HFFc6 (cell line): ENCODE measurements around the gene PPP1R7. TPM values are rescaled to one million over a fixed set of nuclear protein-coding genes. Genes with fewer than 3 reads are reported as not detected.
A peak's percentile ranks its signal among the peaks of the same experiment; 100 is the strongest.

Experiments
- DNase-seq: peaks from one replicate; pipeline ENCODE4 v3.0.0-alpha.2; 2018
- H3K27ac Mint-ChIP-seq: 2 replicates; pipeline ENCODE4 v1.8.0; 2020; ENCODE audit warnings: mild to moderate bottlenecking, mixed read lengths
- H3K27me3 Mint-ChIP-seq: 2 replicates; pipeline ENCODE4 v1.8.0; 2021; ENCODE audit warnings: mild to moderate bottlenecking, moderate library complexity, mixed read lengths; ENCODE audit not compliant: insufficient read depth
- H3K36me3 Mint-ChIP-seq: 2 replicates; pipeline ENCODE4 v1.8.0; 2021; ENCODE audit warnings: low read depth, mixed read lengths
- H3K4me1 Mint-ChIP-seq: 2 replicates; pipeline ENCODE4 v1.8.0; 2020; ENCODE audit warnings: low read depth, mixed read lengths
- H3K4me3 Mint-ChIP-seq: 2 replicates; pipeline ENCODE4 v1.8.0; 2020; ENCODE audit warnings: mild to moderate bottlenecking, moderate library complexity, mixed read lengths
- H3K9me3 Mint-ChIP-seq: 2 replicates; pipeline ENCODE4 v1.8.0; 2020; ENCODE audit warnings: mild to moderate bottlenecking, mixed read lengths
- total RNA-seq, 6 experiments: library from RNA; stranded (reverse); fragmentation: NEBNext Ultra II Directional; extraction: Animal tissue kit (Norgen Biotek cat#: 25700); gene quantifications; 2 replicates in 1 of 6; 3 replicates in 5 of 6; pipeline ENCODE4 v1.2.3, GENCODE V29; 2021
- TF ChIP-seq, protein P1 (sequence below): fragments of 200-600 bp; sonication (generic); IDR thresholded peaks from 2 replicates; pipeline ENCODE4 v1.5.0; 2021; ENCODE audit warnings: antibody characterized with exemption, mild to moderate bottlenecking

Gene PPP1R7
- total RNA-seq, 6 experiments from 2014 or later: 90.6 to 117 (median 103) TPM

DNA sequence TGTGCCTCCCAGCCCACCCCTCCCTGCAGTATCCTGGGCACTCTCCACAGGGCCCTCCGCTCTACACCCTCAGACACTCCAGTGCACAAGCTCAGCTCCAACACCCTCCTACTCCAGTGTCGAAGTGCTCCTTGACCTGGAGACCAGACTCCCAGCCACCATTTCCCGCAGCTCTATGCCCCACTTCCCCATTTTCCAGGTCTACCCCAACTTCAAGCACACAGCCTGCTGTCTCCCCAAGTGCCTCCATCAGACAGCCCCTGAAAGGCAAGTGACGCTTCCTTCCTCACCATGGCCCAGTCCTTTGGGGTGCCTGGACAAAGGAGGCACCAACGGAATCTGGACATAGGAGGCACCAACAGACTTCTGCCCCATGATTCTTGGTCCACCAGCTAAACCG, 8.2 kb upstream of the PPP1R7 start:
- Mint-ChIP-seq H3K4me3 (no peak overlapping the region), H3K36me3 (no peaks in the 10 kb centered on the region), H3K27ac (no peak overlapping the region), H3K9me3 (no peaks in the 10 kb centered on the region), H3K4me1 (no peaks in the 10 kb centered on the region; the same call in 1 of the 2 replicates), H3K27me3 (peaks cover 2% of the 10 kb centered on the region)
- DNase-seq: no peak
- TF ChIP-seq, protein P1, sequence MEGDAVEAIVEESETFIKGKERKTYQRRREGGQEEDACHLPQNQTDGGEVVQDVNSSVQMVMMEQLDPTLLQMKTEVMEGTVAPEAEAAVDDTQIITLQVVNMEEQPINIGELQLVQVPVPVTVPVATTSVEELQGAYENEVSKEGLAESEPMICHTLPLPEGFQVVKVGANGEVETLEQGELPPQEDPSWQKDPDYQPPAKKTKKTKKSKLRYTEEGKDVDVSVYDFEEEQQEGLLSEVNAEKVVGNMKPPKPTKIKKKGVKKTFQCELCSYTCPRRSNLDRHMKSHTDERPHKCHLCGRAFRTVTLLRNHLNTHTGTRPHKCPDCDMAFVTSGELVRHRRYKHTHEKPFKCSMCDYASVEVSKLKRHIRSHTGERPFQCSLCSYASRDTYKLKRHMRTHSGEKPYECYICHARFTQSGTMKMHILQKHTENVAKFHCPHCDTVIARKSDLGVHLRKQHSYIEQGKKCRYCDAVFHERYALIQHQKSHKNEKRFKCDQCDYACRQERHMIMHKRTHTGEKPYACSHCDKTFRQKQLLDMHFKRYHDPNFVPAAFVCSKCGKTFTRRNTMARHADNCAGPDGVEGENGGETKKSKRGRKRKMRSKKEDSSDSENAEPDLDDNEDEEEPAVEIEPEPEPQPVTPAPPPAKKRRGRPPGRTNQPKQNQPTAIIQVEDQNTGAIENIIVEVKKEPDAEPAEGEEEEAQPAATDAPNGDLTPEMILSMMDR: no peak

DNA sequence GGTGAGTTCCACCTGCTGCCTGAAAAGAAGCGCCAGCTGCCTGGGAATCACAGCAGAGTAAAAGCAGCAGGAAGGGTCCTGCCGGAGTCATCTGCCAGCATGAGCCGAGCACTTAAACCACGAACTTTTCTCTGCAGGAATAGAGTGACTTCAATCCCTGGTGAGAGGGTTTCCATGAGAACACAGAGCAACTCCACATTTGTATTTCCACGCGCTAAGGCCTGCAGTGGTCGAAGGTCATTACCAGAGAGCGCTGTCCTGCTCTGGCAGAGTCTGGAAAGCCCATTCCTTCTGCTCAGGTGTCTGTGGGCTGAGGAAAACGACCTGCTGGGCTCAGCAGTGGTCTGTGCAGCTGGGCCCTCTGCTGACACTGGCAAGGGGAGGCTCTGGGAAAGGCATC, 7.7 kb upstream of the PPP1R7 start:
- TF ChIP-seq, protein P1: no peak
- H3K4me1 Mint-ChIP-seq: no peaks in the 10 kb centered on the region; the same call in 1 of the 2 replicates
- H3K36me3 Mint-ChIP-seq: no peaks in the 10 kb centered on the region
- H3K27me3 Mint-ChIP-seq: peaks cover 2% of the 10 kb centered on the region
- H3K4me3 Mint-ChIP-seq: no peak overlapping the region
- H3K9me3 Mint-ChIP-seq: no peaks in the 10 kb centered on the region
- no peak for DNase-seq
- H3K27ac Mint-ChIP-seq: no peak overlapping the region

GRCh38 chr2:241146286-241146685, 4.0 kb upstream of the PPP1R7 start:
- H3K27ac Mint-ChIP-seq: no peak overlapping the region
- no peak overlapping the region for H3K4me3 Mint-ChIP-seq
- no peaks in the 10 kb centered on the region for H3K36me3 Mint-ChIP-seq
- peaks cover 1% of the 10 kb centered on the region for H3K27me3 Mint-ChIP-seq
- no peaks in the 10 kb centered on the region for H3K9me3 Mint-ChIP-seq
- DNase-seq: no peak
- peaks cover 21% of the 10 kb centered on the region for H3K4me1 Mint-ChIP-seq
- TF ChIP-seq, protein P1: no peak

DNA sequence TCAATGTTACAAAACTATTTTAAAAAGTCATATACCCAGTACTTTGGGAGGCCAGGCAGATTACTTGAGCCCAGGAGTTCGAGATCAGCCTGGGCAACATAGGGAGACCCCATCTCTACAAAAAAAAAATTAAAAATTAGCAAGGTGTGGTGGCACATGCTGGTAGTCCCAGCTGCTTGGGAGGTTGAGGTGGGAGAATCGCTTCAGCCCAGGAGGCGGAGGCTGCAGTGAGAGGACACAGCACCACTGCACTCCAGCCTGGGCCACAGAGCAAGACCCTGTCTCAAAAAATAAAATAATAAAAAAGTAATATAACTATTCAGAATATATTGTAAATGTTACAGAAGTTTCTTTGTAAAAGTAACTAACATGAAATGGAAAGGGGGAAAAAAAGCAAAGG, 2.9 kb upstream of the PPP1R7 start:
- no peaks in the 10 kb centered on the region for H3K9me3 Mint-ChIP-seq
- H3K36me3 Mint-ChIP-seq: no peaks in the 10 kb centered on the region
- TF ChIP-seq, protein P1: no peak
- no peak for DNase-seq
- H3K4me3 Mint-ChIP-seq: no peak overlapping the region
- peaks cover 32% of the 10 kb centered on the region for H3K4me1 Mint-ChIP-seq
- peaks cover 2% of the 10 kb centered on the region for H3K27me3 Mint-ChIP-seq
- no peak overlapping the region for H3K27ac Mint-ChIP-seq

- peak overlapping the region; percentile 46; the same call in 1 of the 2 replicates for H3K27ac Mint-ChIP-seq
- no peak for DNase-seq
- H3K27me3 Mint-ChIP-seq: peaks cover 2% of the 10 kb centered on the region
- H3K36me3 Mint-ChIP-seq: peaks cover under 1% of the 10 kb centered on the region; the same call in 1 of the 2 replicates
- H3K4me3 Mint-ChIP-seq: peak overlapping the region; percentile 91
- no peaks in the 10 kb centered on the region for H3K9me3 Mint-ChIP-seq
- peaks cover 41% of the 10 kb centered on the region for H3K4me1 Mint-ChIP-seq
- TF ChIP-seq, protein P1: no peak
Measured at GRCh38 chr2:241148239-241148638, 2.0 kb upstream of the PPP1R7 start.
